WTC11 (cell line): ENCODE data around the gene ARHGAP29. TPM values are rescaled to one million over a fixed set of nuclear protein-coding genes. Genes with fewer than 3 reads are reported as not detected.

ENCODE experiments used
- ATAC-seq: fragments of 200-7000 bp; cut with Tn5 transposase; 2 replicates; pipeline ENCODE4 v1.10.0; 2021; ENCODE audit warnings: mild to moderate bottlenecking, moderate library complexity
- CTCF ChIA-PET: fragments of 300-600 bp; sonication (Branson Sonifier 250); formaldehyde crosslinking; loops from one replicate; lab custom pipeline; 2021; ENCODE audit warnings: antibody characterized with exemption; lab: Charles Lee
- POLR2A ChIA-PET: fragments of 350-600 bp; sonication (Branson Sonifier 250); formaldehyde crosslinking; loops from one replicate; lab custom pipeline; 2021; ENCODE audit warnings: antibody characterized with exemption; lab: Charles Lee
- DNase-seq: peaks from one replicate; pipeline ENCODE4 v3.0.0; 2021; ENCODE audit warnings: low spot score
- H3K27ac Mint-ChIP-seq: 2 replicates; pipeline ENCODE4 v1.8.0; 2021; ENCODE audit warnings: mixed read lengths
- H3K27me3 Mint-ChIP-seq: 2 replicates; pipeline ENCODE4 v1.8.0; 2021; ENCODE audit warnings: low read depth, mild to moderate bottlenecking, moderate library complexity, mixed read lengths
- H3K36me3 Mint-ChIP-seq: 2 replicates; pipeline ENCODE4 v1.8.0; 2021; ENCODE audit warnings: mixed read lengths
- H3K4me1 Mint-ChIP-seq: 2 replicates; pipeline ENCODE4 v1.8.0; 2022; ENCODE audit warnings: mixed read lengths
- H3K4me3 Mint-ChIP-seq: 2 replicates; pipeline ENCODE4 v1.8.0; 2021; ENCODE audit warnings: mild to moderate bottlenecking, moderate library complexity, mixed read lengths
- H3K9me3 Mint-ChIP-seq: 2 replicates; pipeline ENCODE4 v1.8.0; 2021; ENCODE audit warnings: mixed read lengths
- CREM ChIP-seq: sonication (generic); formaldehyde crosslinking; IDR thresholded peaks from 2 replicates; pipeline ENCODE4 v1.8.1; 2022; ENCODE audit warnings: mild to moderate bottlenecking, missing genetic modification reagents, moderate library complexity
- CTCF ChIP-seq: fragments of 200-600 bp; IDR thresholded peaks from 2 replicates; pipeline ENCODE4 v1.8.0; 2022; ENCODE audit warnings: antibody characterized with exemption
- E2F1 ChIP-seq: sonication (generic); formaldehyde crosslinking; IDR thresholded peaks from 2 replicates; pipeline ENCODE4 v1.8.0; 2022; ENCODE audit warnings: mild to moderate bottlenecking, missing genetic modification reagents
- E2F5 ChIP-seq: sonication (generic); formaldehyde crosslinking; IDR thresholded peaks from 2 replicates; pipeline ENCODE4 v1.8.1; 2022; ENCODE audit warnings: mild to moderate bottlenecking, moderate library complexity, missing genetic modification reagents
- FOXK1 ChIP-seq: sonication (generic); formaldehyde crosslinking; IDR thresholded peaks from 2 replicates; pipeline ENCODE4 v1.8.0; 2022; ENCODE audit warnings: mild to moderate bottlenecking, moderate library complexity, missing genetic modification reagents
- FOXP4 ChIP-seq: sonication (generic); formaldehyde crosslinking; IDR thresholded peaks from 2 replicates; pipeline ENCODE4 v1.8.0; 2022; ENCODE audit warnings: mild to moderate bottlenecking, missing genetic modification reagents
- GABPB1 ChIP-seq: sonication (generic); formaldehyde crosslinking; IDR thresholded peaks from 2 replicates; pipeline ENCODE4 v1.8.1; 2023; ENCODE audit warnings: mild to moderate bottlenecking, missing genetic modification reagents
- GTF2I ChIP-seq: fragments of 250-450 bp; sonication (Bioruptor Pico); conservative IDR thresholded peaks from 2 replicates; pipeline ENCODE4 v1.4.0; 2021; ENCODE audit warnings: mild to moderate bottlenecking
- NFATC4 ChIP-seq: fragments of 250-450 bp; sonication (Bioruptor Pico); IDR thresholded peaks from 2 replicates; pipeline ENCODE4 v1.9.0; 2021; ENCODE audit warnings: mild to moderate bottlenecking
- SMAD4 ChIP-seq: sonication (generic); formaldehyde crosslinking; IDR thresholded peaks from 2 replicates; pipeline ENCODE4 v1.8.0; 2022; ENCODE audit warnings: mild to moderate bottlenecking, missing genetic modification reagents
- SOX15 ChIP-seq: fragments of 250-450 bp; sonication (Bioruptor Pico); IDR thresholded peaks from 2 replicates; pipeline ENCODE4 v1.9.0; 2021; ENCODE audit warnings: mild to moderate bottlenecking
- TCF7 ChIP-seq: sonication (generic); formaldehyde crosslinking; IDR thresholded peaks from 2 replicates; pipeline ENCODE4 v1.8.0; 2022; ENCODE audit warnings: mild to moderate bottlenecking, low read depth, missing genetic modification reagents, moderate library complexity
- TP53 ChIP-seq: sonication (generic); formaldehyde crosslinking; IDR thresholded peaks from 2 replicates; pipeline ENCODE4 v1.8.1; 2023; ENCODE audit warnings: mild to moderate bottlenecking, missing genetic modification reagents
- USF2 ChIP-seq: sonication (generic); formaldehyde crosslinking; IDR thresholded peaks from 2 replicates; pipeline ENCODE4 v1.8.1; 2023; ENCODE audit warnings: mild to moderate bottlenecking, missing genetic modification reagents, moderate library complexity
- ZNF138 ChIP-seq: sonication (generic); formaldehyde crosslinking; conservative IDR thresholded peaks from 2 replicates; pipeline ENCODE4 v1.8.1; 2022; ENCODE audit warnings: mild to moderate bottlenecking, moderate library complexity, missing genetic modification reagents
- ZNF425 ChIP-seq: fragments of 250-450 bp; sonication (Bioruptor Pico); conservative IDR thresholded peaks from 2 replicates; pipeline ENCODE4 v1.9.0; 2021; ENCODE audit warnings: mild to moderate bottlenecking
- ZNF671 ChIP-seq: fragments of 250-450 bp; sonication (Bioruptor Pico); IDR thresholded peaks from 2 replicates; pipeline ENCODE4 v1.8.0; 2021; ENCODE audit warnings: mild to moderate bottlenecking
- total RNA-seq: library from RNA; stranded (reverse); gene quantifications from 3 replicates; pipeline ENCODE4 v1.2.3, GENCODE V29; 2021

Gene ARHGAP29
- total RNA-seq, 1 experiment from 2014 or later, result 6.6 TPM

- H3K9me3 Mint-ChIP-seq, result peaks cover 10% of the 10 kb centered on the region
- H3K4me1 Mint-ChIP-seq, result no peaks in the 10 kb centered on the region
- no peaks in the 10 kb centered on the region for H3K36me3 Mint-ChIP-seq
- ATAC-seq (no peak), DNase-seq (no peak)
- ChIA-PET CTCF (no interaction called here), POLR2A (no interaction called here)
- H3K27ac Mint-ChIP-seq, result no peak overlapping the region
- TF ChIP-seq CTCF (no peak), ZNF138 (CRISPR knock-in tag) (no peak), FOXP4 (CRISPR knock-in tag) (no peak), E2F5 (CRISPR knock-in tag) (no peak), SOX15 (CRISPR knock-in tag) (no peak), TP53 (CRISPR knock-in tag) (no peak)
- H3K4me3 Mint-ChIP-seq, result no peak overlapping the region
- peaks cover 42% of the 10 kb centered on the region for H3K27me3 Mint-ChIP-seq
Observed at GRCh38 chr1:94271373-94271772, 34.0 kb upstream of the ARHGAP29 start.

- H3K4me3 Mint-ChIP-seq, result no peak overlapping the region
- no peak for TF ChIP-seq ZNF671
- TF ChIP-seq NFATC4 (CRISPR knock-in tag), result no peak
- no peak for TF ChIP-seq ZNF425 (CRISPR knock-in tag)
- no peak for TF ChIP-seq USF2 (CRISPR knock-in tag)
- TF ChIP-seq E2F1 (CRISPR knock-in tag), result no peak
- no peak for TF ChIP-seq TCF7 (CRISPR knock-in tag)
- TF ChIP-seq GABPB1 (CRISPR knock-in tag), result no peak
- TF ChIP-seq GTF2I (CRISPR knock-in tag), result no peak
- no peak for TF ChIP-seq CREM (CRISPR knock-in tag)
- TF ChIP-seq SMAD4 (CRISPR knock-in tag), result no peak
- TF ChIP-seq FOXK1 (CRISPR knock-in tag), result no peak
- H3K27ac Mint-ChIP-seq, result no peak overlapping the region
- peaks cover 10% of the 10 kb centered on the region for H3K9me3 Mint-ChIP-seq
- ChIA-PET POLR2A (no interaction called here), CTCF (interaction anchor here (0.7 to 0.9 kb wide), 2 partner anchors 26 to 126 kb away, joined by 3 read pairs; no protein-coding TSS in a partner anchor)
- no peak for ATAC-seq
- no peak for DNase-seq
- peaks cover 47% of the 10 kb centered on the region for H3K27me3 Mint-ChIP-seq
- no peaks in the 10 kb centered on the region for H3K4me1 Mint-ChIP-seq
- no peaks in the 10 kb centered on the region for H3K36me3 Mint-ChIP-seq
Observed at GRCh38 chr1:94270801-94271203, 33.4 kb upstream of the ARHGAP29 start.
